GM23338 (cell line): ENCODE data around the gene APBA2. TPM values are rescaled to one million over a fixed set of nuclear protein-coding genes. Genes with fewer than 3 reads are reported as not detected.

Experiments
- ATAC-seq: fragments of 200-7000 bp; cut with Tn5 transposase; 3 replicates; pipeline ENCODE4 v1.9.1; 2020
- DNase-seq: peaks from one replicate; pipeline ENCODE4 v3.0.0-alpha.2; 2015; ENCODE audit warnings: low spot score
- H2AFZ ChIP-seq: fragments of 200-600 bp; sonication (generic); 2 replicates; pipeline ENCODE4 v1.8.0; 2016; ENCODE audit warnings: antibody characterized with exemption, mild to moderate bottlenecking, moderate library complexity
- H3F3A ChIP-seq: fragments of 200-600 bp; sonication (generic); replicated peaks from 2 replicates; pipeline ENCODE4 v1.8.0; 2017; ENCODE audit warnings: antibody characterized with exemption, mixed run types, low read depth
- H3K27ac ChIP-seq: fragments of 200-600 bp; sonication (generic); 2 replicates; pipeline ENCODE4 v1.6.1; 2016; ENCODE audit warnings: low read depth
- H3K27me3 ChIP-seq: fragments of 200-600 bp; sonication (generic); 2 replicates; pipeline ENCODE4 v1.8.0; 2016; ENCODE audit warnings: mild to moderate bottlenecking, mixed run types, moderate library complexity; ENCODE audit not compliant: insufficient read depth
- H3K36me3 ChIP-seq: fragments of 200-600 bp; sonication (generic); 2 replicates; pipeline ENCODE4 v1.8.0; 2016; ENCODE audit warnings: mild to moderate bottlenecking; ENCODE audit not compliant: insufficient read depth
- H3K4me1 ChIP-seq: fragments of 200-600 bp; sonication (generic); 2 replicates; pipeline ENCODE4 v1.8.0; 2016; ENCODE audit warnings: mild to moderate bottlenecking, moderate library complexity; ENCODE audit not compliant: insufficient read depth
- H3K4me2 ChIP-seq: fragments of 200-600 bp; sonication (generic); 2 replicates; pipeline ENCODE4 v1.7.1; 2017; ENCODE audit warnings: mixed run types
- H3K4me3 ChIP-seq: fragments of 200-600 bp; sonication (generic); 2 replicates; pipeline ENCODE4 v1.6.1; 2016; ENCODE audit warnings: mixed run types
- H3K79me2 ChIP-seq: fragments of 200-600 bp; sonication (generic); replicated peaks from 2 replicates; pipeline ENCODE4 v1.8.0; 2017; ENCODE audit warnings: mild to moderate bottlenecking; ENCODE audit not compliant: insufficient read depth
- H3K9me2 ChIP-seq: fragments of 200-600 bp; sonication (generic); 2 replicates; pipeline ENCODE4 v1.8.0; 2017; ENCODE audit not compliant: insufficient read depth
- H4K20me1 ChIP-seq: fragments of 200-600 bp; sonication (generic); replicated peaks from 2 replicates; pipeline ENCODE4 v1.8.0; 2017; ENCODE audit warnings: mild to moderate bottlenecking; ENCODE audit not compliant: insufficient read depth
- H3K27ac Mint-ChIP-seq: 2 replicates; pipeline ENCODE4 v1.8.0; 2020; ENCODE audit warnings: inconsistent platforms, mild to moderate bottlenecking, moderate library complexity, mixed read lengths
- H3K27me3 Mint-ChIP-seq: 3 replicates; pipeline ENCODE4 v1.8.0; 2022; ENCODE audit warnings: low read depth, mild to moderate bottlenecking, moderate library complexity, mixed read lengths, inconsistent platforms; ENCODE audit not compliant: insufficient read depth, poor library complexity
- H3K36me3 Mint-ChIP-seq: 3 replicates; pipeline ENCODE4 v1.8.0; 2021; ENCODE audit warnings: low read depth, mild to moderate bottlenecking, inconsistent platforms, moderate library complexity, mixed read lengths
- H3K4me1 Mint-ChIP-seq: 3 replicates; pipeline ENCODE4 v1.8.0; 2020; ENCODE audit warnings: mild to moderate bottlenecking, inconsistent platforms, mixed read lengths
- H3K4me3 Mint-ChIP-seq: 3 replicates; pipeline ENCODE4 v1.8.0; 2021; ENCODE audit warnings: moderate library complexity, mild to moderate bottlenecking, inconsistent platforms, mixed read lengths
- H3K9me3 Mint-ChIP-seq: 3 replicates; pipeline ENCODE4 v1.8.0; 2020; ENCODE audit warnings: moderate library complexity, mild to moderate bottlenecking, inconsistent platforms, mixed read lengths
- EZH2 ChIP-seq: fragments of 200-600 bp; sonication (generic); IDR thresholded peaks from one replicate; pipeline ENCODE4 v1.8.0; 2017; ENCODE audit warnings: antibody characterized with exemption, mild to moderate bottlenecking, low read depth; ENCODE audit not compliant: unreplicated experiment
- ZNF114 ChIP-seq: fragments of 250-450 bp; sonication (Bioruptor Pico); IDR thresholded peaks from 2 replicates; pipeline ENCODE4 v1.5.0; 2020; ENCODE audit warnings: mild to moderate bottlenecking, moderate library complexity
- ZNF331 ChIP-seq: fragments of 250-450 bp; sonication (Bioruptor Pico); IDR thresholded peaks from 2 replicates; pipeline ENCODE4 v1.5.0; 2020; ENCODE audit warnings: low read depth, mild to moderate bottlenecking, moderate library complexity
- polyA plus RNA-seq: library from polyadenylated mRNA; unstranded; fragments of >200 nt; fragmentation: Nextera tagmentation; extraction: Ambion mirVana; gene quantifications from 2 replicates; pipeline ENCODE4 v1.2.1, GENCODE V29; 2016
- total RNA-seq: library from RNA; depleted of rRNA; stranded (reverse); fragments of >200 nt; shearing (Covaris generic); gene quantifications from 2 replicates; pipeline ENCODE4 v1.2.3, GENCODE V29; 2014
- TF ChIP-seq, protein P1 (sequence below), 2 experiments: fragments of 200-600 bp in 1 of 2; sonication (generic) in 1 of 2; conservative IDR thresholded peaks; 2 replicates each; pipeline versions ENCODE4 v1.5.1 to v1.6.1; 2016 to 2017; ENCODE audit warnings: antibody characterized with exemption in 2 of 2, low read depth in 2 of 2, mild to moderate bottlenecking in 2 of 2, moderate library complexity in 1 of 2
- TF ChIP-seq, protein P2 (sequence below): fragments of 250-450 bp; sonication (Bioruptor Pico); IDR thresholded peaks from 2 replicates; pipeline ENCODE4 v1.5.0; 2020; ENCODE audit warnings: mild to moderate bottlenecking, moderate library complexity
- TF ChIP-seq, protein P3 (sequence below): IDR thresholded peaks from 2 replicates; pipeline ENCODE4 v1.6.1; 2016; ENCODE audit warnings: antibody characterized with exemption

The APBA2 gene
- total and polyA plus RNA-seq, 2 experiments from 2014 or later, result 5.9 to 24.7 TPM

DNA sequence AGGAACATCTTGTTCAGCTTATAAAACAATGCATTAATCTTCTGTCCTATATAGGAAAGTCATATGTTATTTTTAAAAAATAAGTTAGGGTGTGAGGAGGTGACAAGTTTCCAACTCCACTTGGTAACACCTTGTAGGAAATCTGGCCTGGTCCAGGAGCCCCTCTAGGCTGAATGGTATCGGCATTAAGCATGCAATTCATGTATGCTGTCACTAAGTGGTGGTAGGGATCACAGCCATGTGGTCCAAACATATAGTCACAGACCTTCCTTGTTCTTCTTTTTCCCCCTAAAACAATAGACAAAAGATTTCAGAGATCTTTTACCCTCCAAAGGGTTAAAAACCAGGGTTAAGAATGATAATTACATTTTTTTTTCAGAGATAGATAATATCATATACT lies 4.2 kb upstream of the APBA2 start:
- Histone ChIP-seq H3K27ac (no peak overlapping the region), H3K79me2 (no peaks in the 10 kb centered on the region), H3K9me2 (no peaks in the 10 kb centered on the region), H2AFZ (no peak overlapping the region), H3K27me3 (peaks cover 26% of the 10 kb centered on the region), H3K4me3 (no peak overlapping the region), H3K4me1 (peaks cover 9% of the 10 kb centered on the region), H4K20me1 (no peaks in the 10 kb centered on the region), H3K36me3 (no peaks in the 10 kb centered on the region), H3K4me2 (no peak overlapping the region), H3F3A (no peaks in the 10 kb centered on the region)
- TF ChIP-seq ZNF331 (CRISPR knock-in tag), result no peak
- TF ChIP-seq, protein P1, sequence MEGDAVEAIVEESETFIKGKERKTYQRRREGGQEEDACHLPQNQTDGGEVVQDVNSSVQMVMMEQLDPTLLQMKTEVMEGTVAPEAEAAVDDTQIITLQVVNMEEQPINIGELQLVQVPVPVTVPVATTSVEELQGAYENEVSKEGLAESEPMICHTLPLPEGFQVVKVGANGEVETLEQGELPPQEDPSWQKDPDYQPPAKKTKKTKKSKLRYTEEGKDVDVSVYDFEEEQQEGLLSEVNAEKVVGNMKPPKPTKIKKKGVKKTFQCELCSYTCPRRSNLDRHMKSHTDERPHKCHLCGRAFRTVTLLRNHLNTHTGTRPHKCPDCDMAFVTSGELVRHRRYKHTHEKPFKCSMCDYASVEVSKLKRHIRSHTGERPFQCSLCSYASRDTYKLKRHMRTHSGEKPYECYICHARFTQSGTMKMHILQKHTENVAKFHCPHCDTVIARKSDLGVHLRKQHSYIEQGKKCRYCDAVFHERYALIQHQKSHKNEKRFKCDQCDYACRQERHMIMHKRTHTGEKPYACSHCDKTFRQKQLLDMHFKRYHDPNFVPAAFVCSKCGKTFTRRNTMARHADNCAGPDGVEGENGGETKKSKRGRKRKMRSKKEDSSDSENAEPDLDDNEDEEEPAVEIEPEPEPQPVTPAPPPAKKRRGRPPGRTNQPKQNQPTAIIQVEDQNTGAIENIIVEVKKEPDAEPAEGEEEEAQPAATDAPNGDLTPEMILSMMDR (conservative IDR thresholded peaks at IDR 0.05; ENCODE audit: low read depth in 2 of 2), result peak in 1 of 2 experiments; percentile 15; a peak in 1 of 4 replicates
- peaks cover 29% of the 10 kb centered on the region for H3K27me3 Mint-ChIP-seq
- H3K4me1 Mint-ChIP-seq, result peaks cover 8% of the 10 kb centered on the region; the same call in 2 of the 3 replicates
- H3K9me3 Mint-ChIP-seq, result no peaks in the 10 kb centered on the region
- no peak overlapping the region for H3K27ac Mint-ChIP-seq
- ATAC-seq (no peak), DNase-seq (no peak)
- H3K4me3 Mint-ChIP-seq, result no peak overlapping the region
- H3K36me3 Mint-ChIP-seq, result no peaks in the 10 kb centered on the region

DNA sequence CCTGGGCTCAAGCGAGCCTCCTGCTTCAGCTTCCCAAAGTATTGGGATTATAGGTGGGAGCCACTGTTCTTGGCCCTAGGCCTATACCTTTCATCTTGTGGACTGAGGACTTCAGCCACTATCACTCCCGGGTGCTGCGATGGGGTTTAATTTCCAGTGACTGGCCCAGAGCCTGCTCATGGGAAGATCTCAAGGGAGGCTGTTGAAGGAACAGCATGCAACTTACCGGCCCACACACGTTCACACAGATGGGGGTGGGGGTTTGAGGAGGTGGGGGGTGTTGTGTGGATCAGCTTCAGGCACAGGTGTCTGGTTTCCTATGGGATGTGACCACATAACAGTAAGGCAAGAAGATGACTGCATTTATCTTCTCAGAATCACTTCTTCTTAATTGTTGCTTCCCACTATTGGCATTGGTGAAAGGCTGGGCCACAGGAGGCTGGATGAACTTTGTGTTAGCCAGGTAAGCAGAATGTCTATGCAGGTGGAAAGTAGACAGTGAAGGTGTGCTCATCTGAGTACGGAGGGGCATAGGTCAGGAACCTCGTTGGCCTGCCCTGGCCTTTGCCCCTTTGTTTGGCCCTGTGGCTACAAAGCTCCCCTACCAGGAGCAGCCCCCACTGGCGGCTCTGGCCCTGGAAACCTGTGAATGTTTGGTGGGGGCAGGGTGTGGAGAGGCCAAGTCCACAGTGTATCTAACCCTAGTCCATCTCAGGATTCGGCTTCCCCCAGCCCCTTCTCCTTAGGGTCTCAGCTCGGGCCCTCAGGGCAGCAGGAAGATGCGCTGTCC lies 1.4 kb upstream of the APBA2 start:
- peaks cover 16% of the 10 kb centered on the region for H3K4me1 Mint-ChIP-seq
- Histone ChIP-seq H4K20me1 (no peaks in the 10 kb centered on the region), H3F3A (no peaks in the 10 kb centered on the region), H3K79me2 (no peaks in the 10 kb centered on the region), H3K9me2 (no peaks in the 10 kb centered on the region), H3K27ac (no peak overlapping the region), H2AFZ (peak overlapping the region; percentile 91; the same call in 1 of the 2 replicates), H3K4me1 (peaks cover 5% of the 10 kb centered on the region; the same call in 1 of the 2 replicates), H3K4me2 (no peak overlapping the region), H3K27me3 (peaks cover 37% of the 10 kb centered on the region), H3K36me3 (no peaks in the 10 kb centered on the region), H3K4me3 (no peak overlapping the region)
- H3K9me3 Mint-ChIP-seq, result no peaks in the 10 kb centered on the region; the same call in 2 of the 3 replicates
- no peak for ATAC-seq
- no peaks in the 10 kb centered on the region; the same call in 2 of the 3 replicates for H3K36me3 Mint-ChIP-seq
- DNase-seq, result no peak
- H3K27ac Mint-ChIP-seq, result no peak overlapping the region
- peaks cover 35% of the 10 kb centered on the region for H3K27me3 Mint-ChIP-seq
- peak overlapping the region; percentile 63 for H3K4me3 Mint-ChIP-seq
- TF ChIP-seq, protein P2, sequence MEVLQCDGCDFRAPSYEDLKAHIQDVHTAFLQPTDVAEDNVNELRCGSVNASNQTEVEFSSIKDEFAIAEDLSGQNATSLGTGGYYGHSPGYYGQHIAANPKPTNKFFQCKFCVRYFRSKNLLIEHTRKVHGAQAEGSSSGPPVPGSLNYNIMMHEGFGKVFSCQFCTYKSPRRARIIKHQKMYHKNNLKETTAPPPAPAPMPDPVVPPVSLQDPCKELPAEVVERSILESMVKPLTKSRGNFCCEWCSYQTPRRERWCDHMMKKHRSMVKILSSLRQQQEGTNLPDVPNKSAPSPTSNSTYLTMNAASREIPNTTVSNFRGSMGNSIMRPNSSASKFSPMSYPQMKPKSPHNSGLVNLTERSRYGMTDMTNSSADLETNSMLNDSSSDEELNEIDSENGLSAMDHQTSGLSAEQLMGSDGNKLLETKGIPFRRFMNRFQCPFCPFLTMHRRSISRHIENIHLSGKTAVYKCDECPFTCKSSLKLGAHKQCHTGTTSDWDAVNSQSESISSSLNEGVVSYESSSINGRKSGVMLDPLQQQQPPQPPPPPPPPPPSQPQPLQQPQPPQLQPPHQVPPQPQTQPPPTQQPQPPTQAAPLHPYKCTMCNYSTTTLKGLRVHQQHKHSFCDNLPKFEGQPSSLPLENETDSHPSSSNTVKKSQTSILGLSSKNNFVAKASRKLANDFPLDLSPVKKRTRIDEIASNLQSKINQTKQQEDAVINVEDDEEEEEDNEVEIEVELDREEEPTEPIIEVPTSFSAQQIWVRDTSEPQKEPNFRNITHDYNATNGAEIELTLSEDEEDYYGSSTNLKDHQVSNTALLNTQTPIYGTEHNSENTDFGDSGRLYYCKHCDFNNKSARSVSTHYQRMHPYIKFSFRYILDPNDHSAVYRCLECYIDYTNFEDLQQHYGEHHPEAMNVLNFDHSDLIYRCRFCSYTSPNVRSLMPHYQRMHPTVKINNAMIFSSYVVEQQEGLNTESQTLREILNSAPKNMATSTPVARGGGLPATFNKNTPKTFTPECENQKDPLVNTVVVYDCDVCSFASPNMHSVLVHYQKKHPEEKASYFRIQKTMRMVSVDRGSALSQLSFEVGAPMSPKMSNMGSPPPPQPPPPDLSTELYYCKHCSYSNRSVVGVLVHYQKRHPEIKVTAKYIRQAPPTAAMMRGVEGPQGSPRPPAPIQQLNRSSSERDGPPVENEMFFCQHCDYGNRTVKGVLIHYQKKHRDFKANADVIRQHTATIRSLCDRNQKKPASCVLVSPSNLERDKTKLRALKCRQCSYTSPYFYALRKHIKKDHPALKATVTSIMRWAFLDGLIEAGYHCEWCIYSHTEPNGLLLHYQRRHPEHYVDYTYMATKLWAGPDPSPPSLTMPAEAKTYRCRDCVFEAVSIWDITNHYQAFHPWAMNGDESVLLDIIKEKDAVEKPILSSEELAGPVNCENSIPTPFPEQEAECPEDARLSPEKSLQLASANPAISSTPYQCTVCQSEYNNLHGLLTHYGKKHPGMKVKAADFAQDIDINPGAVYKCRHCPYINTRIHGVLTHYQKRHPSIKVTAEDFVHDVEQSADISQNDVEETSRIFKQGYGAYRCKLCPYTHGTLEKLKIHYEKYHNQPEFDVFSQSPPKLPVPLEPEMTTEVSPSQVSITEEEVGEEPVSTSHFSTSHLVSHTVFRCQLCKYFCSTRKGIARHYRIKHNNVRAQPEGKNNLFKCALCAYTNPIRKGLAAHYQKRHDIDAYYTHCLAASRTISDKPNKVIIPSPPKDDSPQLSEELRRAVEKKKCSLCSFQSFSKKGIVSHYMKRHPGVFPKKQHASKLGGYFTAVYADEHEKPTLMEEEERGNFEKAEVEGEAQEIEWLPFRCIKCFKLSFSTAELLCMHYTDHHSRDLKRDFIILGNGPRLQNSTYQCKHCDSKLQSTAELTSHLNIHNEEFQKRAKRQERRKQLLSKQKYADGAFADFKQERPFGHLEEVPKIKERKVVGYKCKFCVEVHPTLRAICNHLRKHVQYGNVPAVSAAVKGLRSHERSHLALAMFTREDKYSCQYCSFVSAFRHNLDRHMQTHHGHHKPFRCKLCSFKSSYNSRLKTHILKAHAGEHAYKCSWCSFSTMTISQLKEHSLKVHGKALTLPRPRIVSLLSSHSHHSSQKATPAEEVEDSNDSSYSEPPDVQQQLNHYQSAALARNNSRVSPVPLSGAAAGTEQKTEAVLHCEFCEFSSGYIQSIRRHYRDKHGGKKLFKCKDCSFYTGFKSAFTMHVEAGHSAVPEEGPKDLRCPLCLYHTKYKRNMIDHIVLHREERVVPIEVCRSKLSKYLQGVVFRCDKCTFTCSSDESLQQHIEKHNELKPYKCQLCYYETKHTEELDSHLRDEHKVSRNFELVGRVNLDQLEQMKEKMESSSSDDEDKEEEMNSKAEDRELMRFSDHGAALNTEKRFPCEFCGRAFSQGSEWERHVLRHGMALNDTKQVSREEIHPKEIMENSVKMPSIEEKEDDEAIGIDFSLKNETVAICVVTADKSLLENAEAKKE (CRISPR knock-in tag), result no peak
- TF ChIP-seq, protein P3, sequence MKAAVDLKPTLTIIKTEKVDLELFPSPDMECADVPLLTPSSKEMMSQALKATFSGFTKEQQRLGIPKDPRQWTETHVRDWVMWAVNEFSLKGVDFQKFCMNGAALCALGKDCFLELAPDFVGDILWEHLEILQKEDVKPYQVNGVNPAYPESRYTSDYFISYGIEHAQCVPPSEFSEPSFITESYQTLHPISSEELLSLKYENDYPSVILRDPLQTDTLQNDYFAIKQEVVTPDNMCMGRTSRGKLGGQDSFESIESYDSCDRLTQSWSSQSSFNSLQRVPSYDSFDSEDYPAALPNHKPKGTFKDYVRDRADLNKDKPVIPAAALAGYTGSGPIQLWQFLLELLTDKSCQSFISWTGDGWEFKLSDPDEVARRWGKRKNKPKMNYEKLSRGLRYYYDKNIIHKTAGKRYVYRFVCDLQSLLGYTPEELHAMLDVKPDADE, result no peak
- TF ChIP-seq ZNF114 (CRISPR knock-in tag) (no peak), EZH2 (no peak), ZNF331 (CRISPR knock-in tag) (no peak)
- TF ChIP-seq, protein P1 (conservative IDR thresholded peaks at IDR 0.05; ENCODE audit: low read depth in 2 of 2), result no peak
